OCI-LY3 (cell line): ENCODE results near the gene ARHGEF17.

ENCODE experiments used
- H2AFZ ChIP-seq: fragments of 200-600, 300-600 bp; shearing (Covaris generic); 2 replicates; pipeline ENCODE4 v1.6.0; 2014; ENCODE audit warnings: antibody characterized with exemption, low read depth, low read length
- H3K27ac ChIP-seq: fragments of 200-600, 300-600 bp; sonication (generic); 2 replicates; pipeline ENCODE4 v1.5.1; 2014; ENCODE audit warnings: mild to moderate bottlenecking, low read length, moderate library complexity, mixed read lengths
- H3K27me3 ChIP-seq: fragments of 200-600, 300-600 bp; sonication (generic); 2 replicates; pipeline ENCODE4 v1.6.1; 2014; ENCODE audit warnings: low read depth, low read length, mixed read lengths
- H3K36me3 ChIP-seq: fragments of 200-600, 300-600 bp; sonication (generic); replicated peaks from 2 replicates; pipeline ENCODE3; 2014; ENCODE audit warnings: low read depth, low read length, mixed read lengths
- H3K4me1 ChIP-seq: fragments of 300-600, 200-600 bp; sonication (generic); 2 replicates; pipeline ENCODE4 v1.6.1; 2014; ENCODE audit warnings: low read length, mixed read lengths
- H3K4me2 ChIP-seq: fragments of 200-600, 300-600 bp; sonication (generic); 2 replicates; pipeline ENCODE4 v1.6.1; 2014; ENCODE audit warnings: low read length, mixed read lengths
- H3K4me3 ChIP-seq: fragments of 300-600, 200-600 bp; sonication (generic); 2 replicates; pipeline ENCODE4 v1.5.1; 2014; ENCODE audit warnings: antibody characterized with exemption, mild to moderate bottlenecking, low read length, moderate library complexity
- H3K79me2 ChIP-seq: fragments of 300-600, 200-600 bp; shearing (Covaris generic); 2 replicates; pipeline ENCODE4 v1.6.1; 2014; ENCODE audit warnings: mild to moderate bottlenecking, low read length, mixed read lengths
- H3K9ac ChIP-seq: fragments of 300-600, 200-600 bp; shearing (Covaris generic); 2 replicates; pipeline ENCODE4 v1.6.0; 2014; ENCODE audit warnings: mild to moderate bottlenecking, low read length, moderate library complexity
- H3K9me3 ChIP-seq: fragments of 200-600, 300-600 bp; shearing (Covaris generic); 2 replicates; pipeline ENCODE4 v1.6.1; 2014; ENCODE audit warnings: low read length, mixed read lengths; ENCODE audit not compliant: insufficient read depth
- H4K20me1 ChIP-seq: fragments of 200-600, 300-600 bp; sonication (generic); 2 replicates; pipeline ENCODE4 v1.6.1; 2016; ENCODE audit warnings: low read length, mixed read lengths; ENCODE audit not compliant: insufficient read depth
- CTCF ChIP-seq: fragments of 200-600, 300-600 bp; sonication (generic); IDR thresholded peaks from 2 replicates; pipeline ENCODE4 v1.5.1; 2014; ENCODE audit warnings: antibody characterized with exemption, low read length, low read depth
- EZH2phosphoT487 ChIP-seq: fragments of 200-600 bp; shearing (Covaris generic); IDR thresholded peaks from 2 replicates; pipeline ENCODE4 v1.6.1; 2018; ENCODE audit warnings: antibody characterized with exemption, mixed run types, low read depth

Gene ARHGEF17

GRCh38 chr11:73327812-73328364, 19.8 kb downstream of the ARHGEF17 start:
- Histone ChIP-seq H4K20me1 (no peaks in the 10 kb centered on the region), H3K27me3 (no peaks in the 10 kb centered on the region), H3K9ac (no peak overlapping the region), H2AFZ (no peak overlapping the region), H3K4me1 (peaks cover 47% of the 10 kb centered on the region), H3K4me3 (no peak overlapping the region), H3K4me2 (no peak overlapping the region), H3K36me3 (no peaks in the 10 kb centered on the region), H3K27ac (no peak overlapping the region), H3K79me2 (no peaks in the 10 kb centered on the region), H3K9me3 (no peaks in the 10 kb centered on the region)
- TF ChIP-seq EZH2phosphoT487 (no peak), CTCF (no peak)

- no peaks in the 10 kb centered on the region for H3K36me3 ChIP-seq
- peaks cover 30% of the 10 kb centered on the region for H3K4me1 ChIP-seq
- no peak overlapping the region for H3K4me3 ChIP-seq
- H3K4me2 ChIP-seq: no peak overlapping the region
- peak; percentile 30 for TF ChIP-seq CTCF
- TF ChIP-seq EZH2phosphoT487: no peak
- H4K20me1 ChIP-seq: no peaks in the 10 kb centered on the region
- H3K9ac ChIP-seq: no peak overlapping the region
- H3K79me2 ChIP-seq: no peaks in the 10 kb centered on the region
- H3K27ac ChIP-seq: no peak overlapping the region
- no peaks in the 10 kb centered on the region for H3K9me3 ChIP-seq
- no peak overlapping the region for H2AFZ ChIP-seq
- no peaks in the 10 kb centered on the region for H3K27me3 ChIP-seq
These were observed 22.6 kb downstream of the ARHGEF17 start for GRCh38 chr11:73330569-73331093.

GRCh38 chr11:73331138-73331916, 23.3 kb downstream of the ARHGEF17 start:
- no peak overlapping the region for H3K27ac ChIP-seq
- no peaks in the 10 kb centered on the region for H4K20me1 ChIP-seq
- no peak overlapping the region for H3K9ac ChIP-seq
- H3K4me1 ChIP-seq: peaks cover 24% of the 10 kb centered on the region
- TF ChIP-seq CTCF: no peak
- no peak for TF ChIP-seq EZH2phosphoT487
- H2AFZ ChIP-seq: no peak overlapping the region
- H3K79me2 ChIP-seq: no peaks in the 10 kb centered on the region
- H3K27me3 ChIP-seq: no peaks in the 10 kb centered on the region
- no peak overlapping the region for H3K4me3 ChIP-seq
- no peaks in the 10 kb centered on the region for H3K36me3 ChIP-seq
- H3K9me3 ChIP-seq: no peaks in the 10 kb centered on the region
- no peak overlapping the region for H3K4me2 ChIP-seq

- no peaks in the 10 kb centered on the region for H3K36me3 ChIP-seq
- no peak overlapping the region for H3K27ac ChIP-seq
- no peaks in the 10 kb centered on the region for H3K79me2 ChIP-seq
- H4K20me1 ChIP-seq: no peaks in the 10 kb centered on the region
- no peak overlapping the region for H3K4me3 ChIP-seq
- no peak overlapping the region for H3K4me2 ChIP-seq
- H2AFZ ChIP-seq: no peak overlapping the region
- H3K9me3 ChIP-seq: no peaks in the 10 kb centered on the region
- peaks cover 10% of the 10 kb centered on the region for H3K4me1 ChIP-seq
- H3K9ac ChIP-seq: no peak overlapping the region
- TF ChIP-seq CTCF (no peak), EZH2phosphoT487 (no peak)
- no peaks in the 10 kb centered on the region for H3K27me3 ChIP-seq
These were observed 25.1 kb downstream of the ARHGEF17 start for GRCh38 chr11:73333173-73333572.
